Ascending aorta (tissue), 2 donors: Measurements from ENCODE around the gene TLNRD1. TPM values are rescaled to one million over a fixed set of nuclear protein-coding genes. Genes with fewer than 3 reads are reported as not detected.

Experiments used
- DNase-seq, 2 donors: peaks; one replicate each; pipeline ENCODE4 v3.0.0-alpha.2; 2019; ENCODE audit warnings: low spot score in 2 of 2
- H3K27ac ChIP-seq, 2 donors: fragments of 200-600 bp; sonication (generic); one replicate each; pipeline ENCODE4 v1.5.1; 2016 to 2017; ENCODE audit warnings: mild to moderate bottlenecking in 1 of 2
- H3K27me3 ChIP-seq: fragments of 200-600 bp; sonication (generic); one replicate; pipeline ENCODE4 v1.5.1; 2017
- H3K36me3 ChIP-seq, 2 donors: fragments of 200-600 bp; sonication (generic); one replicate each; pipeline ENCODE4 v1.5.1; 2016
- H3K4me1 ChIP-seq, 2 donors: fragments of 200-600 bp; sonication (generic); one replicate each; pipeline ENCODE4 v1.5.1; 2016 to 2017; ENCODE audit warnings: mild to moderate bottlenecking in 1 of 2
- H3K4me3 ChIP-seq, 2 donors: fragments of 200-600 bp; sonication (generic); one replicate each; pipeline ENCODE4 v1.5.1; 2016 to 2017; ENCODE audit warnings: mild to moderate bottlenecking in 1 of 2
- H3K9me3 ChIP-seq, 2 donors: fragments of 200-600 bp; sonication (generic); one replicate each; pipeline ENCODE4 v1.5.1; 2016
- CTCF ChIP-seq, 3 experiments: fragments of 200-600 bp in 2 of 3; fragments of 450-650 bp in 1 of 3; sonication (generic) in 2 of 3; IDR thresholded peaks; one replicate each; pipeline ENCODE4 v1.5.1; 2016 to 2019; ENCODE audit warnings: antibody characterized with exemption in 3 of 3, mild to moderate bottlenecking in 1 of 3, moderate library complexity in 1 of 3
- intact Hi-C: fragments of 100-400 bp; cut with DNase I; formaldehyde crosslinking; loops from one replicate; pipeline ENCODE4 v1.15.1; 2023
- total RNA-seq: library from RNA; depleted of rRNA; stranded (reverse); fragments of >200 nt; gene quantifications from one replicate; pipeline ENCODE4 v1.1.0, GENCODE V29; 2016

TLNRD1 gene
- total RNA-seq, 1 donor from 2014 or later, result 59.3 TPM

DNA sequence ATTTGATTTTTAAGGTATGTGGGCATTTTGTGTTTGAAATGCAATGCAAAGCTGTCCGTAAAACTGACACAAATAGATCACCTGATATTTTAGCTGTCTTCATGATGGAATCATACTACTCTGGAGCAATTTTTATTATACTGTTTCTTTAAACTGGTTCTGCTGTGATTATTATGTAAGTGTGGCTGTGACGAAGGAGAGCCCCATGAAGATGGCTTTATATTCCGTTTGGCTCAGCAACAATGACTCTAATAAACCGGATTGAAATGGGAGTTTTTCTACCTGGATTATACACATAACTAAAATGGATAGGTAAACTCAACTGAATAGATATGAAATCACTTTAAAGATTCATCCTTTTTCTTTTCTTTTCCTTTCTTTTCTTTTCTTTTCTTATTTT is 9.4 kb downstream of the TLNRD1 start:
- peaks cover 0 to 7% of the 10 kb centered on the region in 2 donors for H3K4me1 ChIP-seq
- no peak for TF ChIP-seq CTCF (IDR thresholded peaks at IDR 0.05)
- peaks cover 0 to 4% of the 10 kb centered on the region in 2 donors for H3K36me3 ChIP-seq
- H3K27me3 ChIP-seq, result no peaks in the 10 kb centered on the region
- no peaks in the 10 kb centered on the region for H3K9me3 ChIP-seq
- no peak overlapping the region for H3K27ac ChIP-seq
- DNase-seq, result no peak
- intact Hi-C loops, result no loop called here
- H3K4me3 ChIP-seq, result no peak overlapping the region

DNA sequence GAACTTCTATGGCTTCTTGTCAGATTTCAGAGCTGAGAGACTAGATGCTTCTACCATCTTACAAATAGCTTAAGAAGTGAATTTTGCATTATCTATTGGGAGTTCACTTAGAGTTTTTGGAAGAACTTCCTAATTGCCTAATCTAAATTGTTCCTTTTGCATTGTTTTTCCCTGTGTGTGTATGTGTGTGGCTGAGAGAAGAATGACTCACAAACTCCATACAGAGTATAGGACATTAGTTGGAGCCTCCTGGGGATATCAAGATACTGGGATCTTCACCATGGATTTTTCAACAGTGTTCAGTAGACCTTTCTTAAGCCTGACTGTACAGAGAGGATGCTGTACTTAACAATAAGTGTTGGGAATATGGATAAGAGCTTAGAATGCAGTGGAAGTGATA is 10.9 kb downstream of the TLNRD1 start:
- no peak overlapping the region for H3K4me3 ChIP-seq
- intact Hi-C loops, result no loop called here
- H3K36me3 ChIP-seq, result no peaks in the 10 kb centered on the region
- no peaks in the 10 kb centered on the region for H3K9me3 ChIP-seq
- peaks cover 0 to 2% of the 10 kb centered on the region in 2 donors for H3K4me1 ChIP-seq
- H3K27ac ChIP-seq, result no peak overlapping the region
- no peaks in the 10 kb centered on the region for H3K27me3 ChIP-seq
- TF ChIP-seq CTCF (IDR thresholded peaks at IDR 0.05), result no peak
- no peak for DNase-seq

- no peak overlapping the region for H3K27ac ChIP-seq
- intact Hi-C loops, result no loop called here
- no peaks in the 10 kb centered on the region for H3K36me3 ChIP-seq
- no peaks in the 10 kb centered on the region for H3K9me3 ChIP-seq
- no peak for DNase-seq
- H3K4me3 ChIP-seq, result no peak overlapping the region
- no peak for TF ChIP-seq CTCF (IDR thresholded peaks at IDR 0.05)
- peaks cover 0 to 2% of the 10 kb centered on the region in 2 donors for H3K4me1 ChIP-seq
- H3K27me3 ChIP-seq, result no peaks in the 10 kb centered on the region
These were observed 11.9 kb downstream of the TLNRD1 start for GRCh38 chr15:81012588-81012987.

- Histone ChIP-seq H3K27me3 (no peaks in the 10 kb centered on the region), H3K4me3 (no peak overlapping the region), H3K27ac (no peak overlapping the region), H3K4me1 (peaks cover 0 to 2% of the 10 kb centered on the region in 2 donors), H3K9me3 (no peaks in the 10 kb centered on the region), H3K36me3 (no peaks in the 10 kb centered on the region)
- intact Hi-C loops, result no loop called here
- DNase-seq, result no peak
- no peak for TF ChIP-seq CTCF (IDR thresholded peaks at IDR 0.05)
These were observed 12.7 kb downstream of the TLNRD1 start for GRCh38 chr15:81013396-81013929.

- Histone ChIP-seq H3K27ac (no peak overlapping the region), H3K27me3 (no peaks in the 10 kb centered on the region), H3K9me3 (no peaks in the 10 kb centered on the region), H3K4me3 (no peak overlapping the region), H3K36me3 (no peaks in the 10 kb centered on the region), H3K4me1 (peaks cover 0 to 2% of the 10 kb centered on the region in 2 donors)
- no peak for TF ChIP-seq CTCF (IDR thresholded peaks at IDR 0.05)
- intact Hi-C loops, result no loop called here
- no peak for DNase-seq
These were observed 13.8 kb downstream of the TLNRD1 start for GRCh38 chr15:81014446-81015093.
